Smooth muscle cell (in vitro differentiated cells): ENCODE results near the gene TJP3. TPM values are rescaled to one million over a fixed set of nuclear protein-coding genes. Genes with fewer than 3 reads are reported as not detected.
"Not testable (repeated sequence)": the region's sequence is repeated elsewhere in the genome, so short reads cannot be mapped to it uniquely, and the experiment has no call there.

Experiments used
- DNase-seq: peaks from one replicate; lab custom pipeline; 2025; ENCODE audit not compliant: unreplicated experiment; lab: John Stamatoyannopoulos, UW
- H2AFZ ChIP-seq: fragments of 200-600 bp; sonication (generic); 2 replicates; pipeline ENCODE4 v1.6.0; 2016; ENCODE audit warnings: antibody characterized with exemption, low read depth, mild to moderate bottlenecking
- H3F3A ChIP-seq: fragments of 200-600 bp; sonication (generic); 2 replicates; pipeline ENCODE4 v1.6.0; 2017; ENCODE audit warnings: antibody characterized with exemption, low read depth
- H3K27ac ChIP-seq: fragments of 200-600 bp; sonication (generic); 2 replicates; pipeline ENCODE4 v1.5.1; 2016; ENCODE audit warnings: low read depth, mild to moderate bottlenecking
- H3K27me3 ChIP-seq: fragments of 200-600 bp; sonication (generic); 2 replicates; pipeline ENCODE4 v1.6.1; 2016; ENCODE audit warnings: low read depth, mild to moderate bottlenecking
- H3K36me3 ChIP-seq: fragments of 200-600 bp; sonication (generic); 2 replicates; pipeline ENCODE4 v1.5.1; 2016; ENCODE audit warnings: low read depth
- H3K4me1 ChIP-seq: fragments of 200-600 bp; sonication (generic); 2 replicates; pipeline ENCODE4 v1.5.1; 2016; ENCODE audit warnings: low read depth
- H3K4me2 ChIP-seq: fragments of 200-600 bp; sonication (generic); 2 replicates; pipeline ENCODE4 v1.6.0; 2016; ENCODE audit warnings: mild to moderate bottlenecking
- H3K4me3 ChIP-seq: fragments of 200-600 bp; sonication (generic); 2 replicates; pipeline ENCODE4 v1.5.1; 2016; ENCODE audit warnings: mild to moderate bottlenecking
- H3K79me2 ChIP-seq: fragments of 200-600 bp; sonication (generic); 2 replicates; pipeline ENCODE4 v1.6.0; 2016; ENCODE audit warnings: low read depth, mild to moderate bottlenecking
- H3K9ac ChIP-seq: fragments of 200-600 bp; sonication (generic); 2 replicates; pipeline ENCODE4 v1.6.0; 2016; ENCODE audit warnings: low read depth
- H3K9me3 ChIP-seq: fragments of 200-600 bp; sonication (generic); replicated peaks from 2 replicates; pipeline ENCODE4 v1.5.1; 2016; ENCODE audit warnings: low read depth
- H4K20me1 ChIP-seq: fragments of 200-600 bp; sonication (generic); 2 replicates; pipeline ENCODE4 v1.6.0; 2016; ENCODE audit warnings: low read depth
- WGBS: methylation state at CpG from one replicate; pipeline ENCODE4 v1.1.7; 2016; ENCODE audit warnings: low lambda C conversion rate; 5-methylcytosine and 5-hydroxymethylcytosine counted together
- polyA plus RNA-seq: library from polyadenylated mRNA; unstranded; fragments of >200 nt; fragmentation: Nextera tagmentation; extraction: Ambion mirVana; gene quantifications from 2 replicates; pipeline ENCODE4 v1.2.1, GENCODE V29; 2016
- total RNA-seq: library from RNA; depleted of rRNA; stranded (reverse); fragments of >200 nt; gene quantifications from 2 replicates; pipeline ENCODE4 v1.2.3, GENCODE V29; 2014
- TF ChIP-seq, protein P1 (sequence below): fragments of 200-600 bp; sonication (generic); IDR thresholded peaks from 2 replicates; pipeline ENCODE4 v1.5.1; 2017; ENCODE audit warnings: borderline replicate concordance, mild to moderate bottlenecking, antibody characterized with exemption; ENCODE audit not compliant: insufficient read depth, poor library complexity, severe bottlenecking

Gene TJP3
- total and polyA plus RNA-seq, 2 experiments from 2014 or later = 1.2 to 6.2 TPM

- Histone ChIP-seq H2AFZ (peak overlapping the region; percentile 92), H3K9me3 (no peaks in the 10 kb centered on the region), H3K79me2 (peaks cover 28% of the 10 kb centered on the region), H3K27ac (peak overlapping the region; percentile 93), H3K9ac (no peak overlapping the region), H3K27me3 (no peaks in the 10 kb centered on the region), H3K4me3 (peak overlapping the region; percentile 75), H3K4me2 (peak overlapping the region; percentile 82), H3K36me3 (no peaks in the 10 kb centered on the region), H3F3A (peaks cover 6% of the 10 kb centered on the region), H3K4me1 (peaks cover 3% of the 10 kb centered on the region), H4K20me1 (no peaks in the 10 kb centered on the region)
- DNase-seq = no peak
- 61% methylated on average over 1 of the region's 1 CpG for WGBS
- TF ChIP-seq, protein P1, sequence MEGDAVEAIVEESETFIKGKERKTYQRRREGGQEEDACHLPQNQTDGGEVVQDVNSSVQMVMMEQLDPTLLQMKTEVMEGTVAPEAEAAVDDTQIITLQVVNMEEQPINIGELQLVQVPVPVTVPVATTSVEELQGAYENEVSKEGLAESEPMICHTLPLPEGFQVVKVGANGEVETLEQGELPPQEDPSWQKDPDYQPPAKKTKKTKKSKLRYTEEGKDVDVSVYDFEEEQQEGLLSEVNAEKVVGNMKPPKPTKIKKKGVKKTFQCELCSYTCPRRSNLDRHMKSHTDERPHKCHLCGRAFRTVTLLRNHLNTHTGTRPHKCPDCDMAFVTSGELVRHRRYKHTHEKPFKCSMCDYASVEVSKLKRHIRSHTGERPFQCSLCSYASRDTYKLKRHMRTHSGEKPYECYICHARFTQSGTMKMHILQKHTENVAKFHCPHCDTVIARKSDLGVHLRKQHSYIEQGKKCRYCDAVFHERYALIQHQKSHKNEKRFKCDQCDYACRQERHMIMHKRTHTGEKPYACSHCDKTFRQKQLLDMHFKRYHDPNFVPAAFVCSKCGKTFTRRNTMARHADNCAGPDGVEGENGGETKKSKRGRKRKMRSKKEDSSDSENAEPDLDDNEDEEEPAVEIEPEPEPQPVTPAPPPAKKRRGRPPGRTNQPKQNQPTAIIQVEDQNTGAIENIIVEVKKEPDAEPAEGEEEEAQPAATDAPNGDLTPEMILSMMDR = no peak
Measured at GRCh38 chr19:3762130-3762473, 53.9 kb downstream of the TJP3 start.

DNA sequence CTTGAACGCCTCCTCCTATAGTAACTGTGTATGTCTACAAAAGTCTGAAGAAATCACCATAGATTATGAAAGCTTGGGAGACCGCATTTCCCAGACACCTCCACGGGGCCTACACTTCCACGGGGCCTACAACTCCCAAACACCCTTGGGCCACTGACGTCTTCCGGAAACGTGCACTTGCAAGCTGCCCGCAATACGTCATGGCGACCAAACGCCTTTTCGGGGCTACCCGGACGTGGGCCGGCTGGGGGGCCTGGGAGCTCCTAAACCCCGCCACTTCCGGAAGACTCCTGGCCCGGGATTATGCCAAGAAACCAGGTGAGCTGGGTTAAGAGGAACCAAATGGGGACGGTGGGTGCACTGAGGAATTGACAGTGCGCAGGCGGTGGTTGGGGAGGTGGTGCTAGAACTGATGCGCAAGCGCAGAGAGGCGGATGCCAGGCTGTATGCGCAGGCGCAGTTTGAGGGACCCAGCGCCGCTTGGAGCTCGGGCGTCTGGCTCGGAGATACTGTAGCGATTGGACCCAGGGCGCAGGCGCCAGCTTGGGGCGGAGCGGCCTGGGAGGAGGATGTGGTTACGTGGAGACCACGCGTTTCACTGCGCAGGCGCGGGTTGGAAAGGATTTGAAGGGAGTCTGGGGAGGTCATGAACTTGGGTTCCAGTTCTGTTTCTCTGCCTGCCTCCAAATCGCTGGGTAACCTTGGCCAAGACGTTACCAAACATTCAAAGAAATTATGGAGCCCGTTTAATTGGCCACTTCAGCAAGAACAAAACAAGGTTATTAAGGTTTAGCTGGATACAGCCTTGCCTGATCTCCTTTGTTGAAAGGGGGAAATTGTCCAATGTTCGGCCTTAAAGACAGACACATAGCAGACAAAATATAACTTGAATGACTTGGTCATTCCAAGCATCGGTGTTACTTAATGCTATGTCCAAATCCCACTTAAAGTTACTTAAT, 54.6 kb downstream of the TJP3 start, which contains the start of gene MRPL54:
TSS of gene MRPL54 (plus strand) at position 182 of the 959 bp plus-strand sequence. CDS start at position 201, 19 bp downstream.
- no peaks in the 10 kb centered on the region for H3K9me3 ChIP-seq
- H3K79me2 ChIP-seq = peaks cover 28% of the 10 kb centered on the region
- peaks cover 3% of the 10 kb centered on the region for H3K4me1 ChIP-seq
- peaks cover 6% of the 10 kb centered on the region for H3F3A ChIP-seq
- TF ChIP-seq, protein P1 = no peak
- WGBS = 5% methylated on average over 47 of the region's 47 CpGs
- peak; percentile 100 for DNase-seq
- peak within 1 kb of the TSS; percentile 82 for H3K4me2 ChIP-seq
- no peaks in the 10 kb centered on the region for H4K20me1 ChIP-seq
- H3K36me3 ChIP-seq = no peaks in the 10 kb centered on the region
- peak within 1 kb of the TSS; percentile 91 for H3K4me3 ChIP-seq
- H3K9ac ChIP-seq = peak within 1 kb of the TSS; percentile 96
- peak within 1 kb of the TSS; percentile 92 for H2AFZ ChIP-seq
- peak within 1 kb of the TSS; percentile 93 for H3K27ac ChIP-seq
- H3K27me3 ChIP-seq = no peaks in the 10 kb centered on the region

DNA sequence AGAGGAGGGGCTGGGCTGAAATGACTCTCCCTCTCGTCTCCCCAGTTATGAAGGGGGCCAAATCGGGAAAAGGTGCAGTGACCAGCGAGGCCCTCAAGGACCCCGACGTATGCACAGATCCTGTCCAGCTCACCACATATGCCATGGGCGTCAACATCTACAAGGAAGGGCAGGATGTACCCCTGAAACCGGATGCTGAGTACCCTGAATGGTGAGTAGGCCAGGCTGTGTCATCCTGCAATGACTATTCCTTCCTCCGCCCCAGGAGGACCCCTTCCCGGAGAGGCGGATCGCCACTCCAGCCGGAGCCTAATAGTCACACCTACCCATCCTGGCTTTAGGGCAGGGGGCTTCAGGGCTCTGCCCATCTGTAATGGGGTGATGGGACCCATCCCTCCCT, 56.9 kb downstream of the TJP3 start:
- no peak for DNase-seq
- no peak overlapping the region for H3K27ac ChIP-seq
- TF ChIP-seq, protein P1 = no peak
- H3F3A ChIP-seq = peaks cover 6% of the 10 kb centered on the region
- peaks cover 3% of the 10 kb centered on the region for H3K4me1 ChIP-seq
- no peaks in the 10 kb centered on the region for H3K36me3 ChIP-seq
- H3K4me2 ChIP-seq = no peak overlapping the region
- H4K20me1 ChIP-seq = no peaks in the 10 kb centered on the region
- peaks cover 18% of the 10 kb centered on the region for H3K79me2 ChIP-seq
- H2AFZ ChIP-seq = no peak overlapping the region
- H3K9me3 ChIP-seq = no peaks in the 10 kb centered on the region
- H3K27me3 ChIP-seq = no peaks in the 10 kb centered on the region
- no peak overlapping the region for H3K4me3 ChIP-seq
- WGBS = 97% methylated on average over 12 of the region's 12 CpGs
- no peak overlapping the region for H3K9ac ChIP-seq

DNA sequence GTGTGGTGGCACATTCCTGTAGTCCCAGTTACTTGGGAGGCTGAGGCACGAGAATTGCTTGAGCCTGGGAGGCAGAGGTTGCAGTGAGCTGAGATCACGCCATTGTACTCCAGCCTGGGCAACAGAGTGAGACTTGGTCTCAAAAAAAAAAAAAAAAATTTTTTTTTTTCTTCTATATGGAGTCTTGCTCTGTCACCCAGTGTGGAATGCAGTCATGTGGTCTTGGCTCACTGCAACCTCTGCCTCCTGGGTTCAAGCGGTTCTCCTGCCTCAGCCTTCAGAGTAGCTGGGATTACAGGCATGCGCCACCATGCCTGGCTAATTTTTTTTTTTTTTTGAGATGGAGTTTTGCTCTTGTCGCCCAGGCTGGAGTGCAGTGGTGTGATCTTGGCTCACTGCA, 57.6 kb downstream of the TJP3 start:
- not testable (repeated sequence) for H3K4me2 ChIP-seq, H3K27me3 ChIP-seq, H3K36me3 ChIP-seq, H2AFZ ChIP-seq, H3K9ac ChIP-seq, H3F3A ChIP-seq, H3K9me3 ChIP-seq, H4K20me1 ChIP-seq, H3K27ac ChIP-seq, H3K4me3 ChIP-seq, DNase-seq, H3K4me1 ChIP-seq
- H3K79me2 ChIP-seq = peaks cover 11% of the 10 kb centered on the region
- 96% methylated on average over 5 of the region's 5 CpGs for WGBS
